ENCODE data around the gene KIF13A. TPM values are rescaled to one million over a fixed set of nuclear protein-coding genes. Genes with fewer than 3 reads are reported as not detected.

The KIF13A gene
- total RNA-seq, 2 donors from 2014 or later: 35.3 to 45.0 TPM

- H3K27me3 ChIP-seq (ENCODE audit: control insufficient read depth, insufficient read depth, low read length, poor library complexity, severe bottlenecking): no peaks in the 10 kb centered on the region
- H3K4me1 Mint-ChIP-seq: peaks cover 7% of the 10 kb centered on the region
- no peak overlapping the region for H3K4me3 ChIP-seq (ENCODE audit: low read length)
- TF ChIP-seq CTCF (conservative IDR thresholded peaks at IDR 0.05): no peak
- H3K9ac ChIP-seq (ENCODE audit: extremely low read depth, low read length, poor library complexity, severe bottlenecking): no peak overlapping the region
- H3K36me3 ChIP-seq (ENCODE audit: control insufficient read depth, insufficient read depth, low read length): peaks cover 30% of the 10 kb centered on the region
- 84% methylated on average over 2 of the region's 2 CpGs; no CpG with 5 or more reads in 1 of the 2 experiments for WGBS, 2 experiments (ENCODE audit: insufficient coverage in 1 of 2, insufficient read length in 1 of 2)
- no peak overlapping the region for H3K4me3 Mint-ChIP-seq
- H3K27ac ChIP-seq (ENCODE audit: low read depth, low read length): no peak overlapping the region
- DNase-seq: no peak
- H3K4me1 ChIP-seq (ENCODE audit: control insufficient read depth, insufficient read depth, low read length): no peaks in the 10 kb centered on the region
- peaks cover 31% of the 10 kb centered on the region for H3K9me3 ChIP-seq (ENCODE audit: control insufficient read depth, low read length)
- peaks cover 32% of the 10 kb centered on the region for H3K36me3 Mint-ChIP-seq (ENCODE audit: low read depth)
- H3K27ac Mint-ChIP-seq: no peak overlapping the region
- no peaks in the 10 kb centered on the region for H3K27me3 Mint-ChIP-seq (ENCODE audit: insufficient read depth)
- H3K9me3 Mint-ChIP-seq: peaks cover 26% of the 10 kb centered on the region
Observed at GRCh38 chr6:17900011-17900410, 87.4 kb downstream of the KIF13A start.

- Mint-ChIP-seq H3K36me3 (ENCODE audit: low read depth) (peaks cover 37% of the 10 kb centered on the region), H3K27me3 (ENCODE audit: insufficient read depth) (no peaks in the 10 kb centered on the region), H3K4me1 (peaks cover 7% of the 10 kb centered on the region), H3K27ac (no peak overlapping the region), H3K4me3 (no peak overlapping the region), H3K9me3 (peaks cover 31% of the 10 kb centered on the region)
- Histone ChIP-seq H3K9ac (ENCODE audit: extremely low read depth, low read length, poor library complexity, severe bottlenecking) (no peak overlapping the region), H3K4me1 (ENCODE audit: control insufficient read depth, insufficient read depth, low read length) (no peaks in the 10 kb centered on the region), H3K36me3 (ENCODE audit: control insufficient read depth, insufficient read depth, low read length) (peaks cover 36% of the 10 kb centered on the region), H3K9me3 (ENCODE audit: control insufficient read depth, low read length) (peaks cover 37% of the 10 kb centered on the region), H3K27me3 (ENCODE audit: control insufficient read depth, insufficient read depth, low read length, poor library complexity, severe bottlenecking) (no peaks in the 10 kb centered on the region), H3K4me3 (ENCODE audit: low read length) (no peak overlapping the region), H3K27ac (ENCODE audit: low read depth, low read length) (no peak overlapping the region)
- WGBS, 2 experiments (ENCODE audit: insufficient coverage in 1 of 2, insufficient read length in 1 of 2): 97 to 98% methylated on average over 4 of the region's 4 CpGs
- DNase-seq: no peak
- no peak for TF ChIP-seq CTCF (conservative IDR thresholded peaks at IDR 0.05)
Observed at GRCh38 chr6:17899491-17899890, 87.9 kb downstream of the KIF13A start.

- no peaks in the 10 kb centered on the region for H3K4me1 ChIP-seq (ENCODE audit: control insufficient read depth, insufficient read depth, low read length)
- Mint-ChIP-seq H3K9me3 (peaks cover 44% of the 10 kb centered on the region), H3K27ac (no peak overlapping the region), H3K4me1 (peaks cover 12% of the 10 kb centered on the region), H3K4me3 (no peak overlapping the region), H3K36me3 (ENCODE audit: low read depth) (peaks cover 51% of the 10 kb centered on the region), H3K27me3 (ENCODE audit: insufficient read depth) (no peaks in the 10 kb centered on the region)
- H3K36me3 ChIP-seq (ENCODE audit: control insufficient read depth, insufficient read depth, low read length): peaks cover 46% of the 10 kb centered on the region
- no peak for DNase-seq
- no peak overlapping the region for H3K4me3 ChIP-seq (ENCODE audit: low read length)
- peaks cover 54% of the 10 kb centered on the region for H3K9me3 ChIP-seq (ENCODE audit: control insufficient read depth, low read length)
- TF ChIP-seq CTCF (conservative IDR thresholded peaks at IDR 0.05): no peak
- no peak overlapping the region for H3K9ac ChIP-seq (ENCODE audit: extremely low read depth, low read length, poor library complexity, severe bottlenecking)
- no peak overlapping the region for H3K27ac ChIP-seq (ENCODE audit: low read depth, low read length)
- 86 to 89% methylated on average over 1 of the region's 1 CpG for WGBS, 2 experiments (ENCODE audit: insufficient coverage in 1 of 2, insufficient read length in 1 of 2)
- no peaks in the 10 kb centered on the region for H3K27me3 ChIP-seq (ENCODE audit: control insufficient read depth, insufficient read depth, low read length, poor library complexity, severe bottlenecking)
Observed at GRCh38 chr6:17897681-17898080, 89.8 kb downstream of the KIF13A start.

Data from endodermal cell (in vitro differentiated cells).